GM10266 (cell line): ENCODE results near the gene EBF3.

Experiments
- DNase-seq: peaks from one replicate; pipeline ENCODE4 v3.0.0; 2012; ENCODE audit errors: extremely low spot score
- TF ChIP-seq, protein P1 (sequence below): IDR thresholded peaks from 2 replicates; pipeline ENCODE4 v1.5.1; 2012; ENCODE audit warnings: mild to moderate bottlenecking, low read depth; ENCODE audit not compliant: control insufficient read depth, insufficient read depth; ENCODE audit errors: missing control alignments

The EBF3 gene

DNA sequence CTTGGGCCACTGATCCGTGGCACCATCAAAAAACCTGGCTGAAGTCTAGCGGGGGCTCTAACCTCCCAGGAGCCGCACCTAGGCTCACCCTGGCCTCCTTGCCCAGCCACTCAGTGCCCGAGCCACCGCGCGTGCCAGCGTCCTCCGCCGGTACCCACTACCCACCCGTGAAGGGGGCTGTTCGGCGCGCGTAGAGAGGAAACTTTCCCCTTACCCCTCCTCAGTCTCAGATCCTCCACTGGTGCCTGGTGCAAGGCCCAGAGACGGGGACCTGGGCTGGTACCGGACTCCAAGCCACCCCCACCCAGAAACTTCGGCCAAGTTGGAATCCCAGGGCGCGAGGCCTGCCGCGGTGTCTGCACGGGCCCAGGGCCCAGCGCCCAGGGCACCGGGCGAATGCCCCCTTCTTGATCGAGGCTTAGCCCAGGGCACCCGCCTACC is 3.5 kb upstream of the EBF3 start:
- TF ChIP-seq, protein P1, sequence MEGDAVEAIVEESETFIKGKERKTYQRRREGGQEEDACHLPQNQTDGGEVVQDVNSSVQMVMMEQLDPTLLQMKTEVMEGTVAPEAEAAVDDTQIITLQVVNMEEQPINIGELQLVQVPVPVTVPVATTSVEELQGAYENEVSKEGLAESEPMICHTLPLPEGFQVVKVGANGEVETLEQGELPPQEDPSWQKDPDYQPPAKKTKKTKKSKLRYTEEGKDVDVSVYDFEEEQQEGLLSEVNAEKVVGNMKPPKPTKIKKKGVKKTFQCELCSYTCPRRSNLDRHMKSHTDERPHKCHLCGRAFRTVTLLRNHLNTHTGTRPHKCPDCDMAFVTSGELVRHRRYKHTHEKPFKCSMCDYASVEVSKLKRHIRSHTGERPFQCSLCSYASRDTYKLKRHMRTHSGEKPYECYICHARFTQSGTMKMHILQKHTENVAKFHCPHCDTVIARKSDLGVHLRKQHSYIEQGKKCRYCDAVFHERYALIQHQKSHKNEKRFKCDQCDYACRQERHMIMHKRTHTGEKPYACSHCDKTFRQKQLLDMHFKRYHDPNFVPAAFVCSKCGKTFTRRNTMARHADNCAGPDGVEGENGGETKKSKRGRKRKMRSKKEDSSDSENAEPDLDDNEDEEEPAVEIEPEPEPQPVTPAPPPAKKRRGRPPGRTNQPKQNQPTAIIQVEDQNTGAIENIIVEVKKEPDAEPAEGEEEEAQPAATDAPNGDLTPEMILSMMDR, result no peak
- peak; percentile 32 for DNase-seq

DNA sequence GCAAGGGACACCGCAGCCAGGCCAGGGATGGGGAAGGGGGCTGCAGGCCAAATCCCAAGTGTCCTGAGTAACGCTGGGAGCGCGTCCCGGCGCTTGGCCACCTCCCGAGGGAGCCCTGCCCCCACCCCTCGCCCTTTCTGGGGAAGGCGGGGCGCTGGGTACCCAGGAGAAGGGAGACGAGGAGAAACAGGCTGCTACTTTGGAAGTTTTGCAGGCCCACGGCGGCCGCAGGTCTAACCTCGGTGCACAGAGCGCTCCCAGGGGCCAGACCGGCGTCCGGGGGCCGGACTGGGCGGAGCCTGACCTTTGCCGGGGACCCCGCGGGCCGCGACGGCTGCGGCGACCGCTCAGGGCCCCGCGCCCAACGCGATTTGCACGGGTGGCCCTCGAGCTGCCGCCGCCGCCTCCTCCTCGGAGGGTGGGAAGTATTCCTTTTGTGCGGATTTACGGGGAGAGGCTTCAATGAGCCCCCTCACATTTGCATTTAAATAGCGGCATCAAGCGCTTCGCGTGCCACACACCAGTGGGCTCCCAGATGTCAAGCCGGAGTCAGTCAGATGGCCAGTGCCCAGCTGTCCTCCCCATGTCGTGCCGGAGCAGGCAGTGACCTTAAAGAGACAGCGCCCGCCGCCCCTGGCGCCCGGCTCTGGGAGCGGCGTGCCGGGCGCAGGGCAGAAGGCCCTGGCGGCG is 3.0 kb upstream of the EBF3 start:
- DNase-seq, result no peak
- TF ChIP-seq, protein P1, result no peak

DNA sequence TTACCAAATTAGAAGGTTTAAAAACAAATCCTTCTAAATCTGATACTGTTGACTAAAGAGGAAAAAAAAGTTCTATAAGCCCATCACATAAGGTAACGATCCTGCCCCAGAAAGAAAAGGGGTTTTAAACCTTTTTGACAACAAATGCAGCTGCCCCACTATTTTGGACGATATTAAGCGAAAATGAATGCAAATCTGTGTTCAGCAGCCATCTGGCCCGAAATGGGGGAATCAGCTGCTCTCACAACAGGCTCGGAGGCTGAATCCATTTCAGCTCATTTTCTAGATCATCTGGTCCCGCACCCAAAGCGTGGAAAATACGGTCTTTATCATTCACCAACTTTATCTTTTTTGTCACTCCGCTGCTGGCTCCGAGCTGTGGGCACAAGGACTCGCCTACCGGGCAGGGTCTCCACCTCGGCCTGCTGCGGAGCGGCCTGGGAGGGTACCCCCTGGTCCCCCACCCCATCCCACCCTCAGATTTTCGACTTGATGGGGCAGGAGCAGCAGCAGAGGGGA is 2.4 kb upstream of the EBF3 start:
- TF ChIP-seq, protein P1, result no peak
- DNase-seq, result no peak

DNA sequence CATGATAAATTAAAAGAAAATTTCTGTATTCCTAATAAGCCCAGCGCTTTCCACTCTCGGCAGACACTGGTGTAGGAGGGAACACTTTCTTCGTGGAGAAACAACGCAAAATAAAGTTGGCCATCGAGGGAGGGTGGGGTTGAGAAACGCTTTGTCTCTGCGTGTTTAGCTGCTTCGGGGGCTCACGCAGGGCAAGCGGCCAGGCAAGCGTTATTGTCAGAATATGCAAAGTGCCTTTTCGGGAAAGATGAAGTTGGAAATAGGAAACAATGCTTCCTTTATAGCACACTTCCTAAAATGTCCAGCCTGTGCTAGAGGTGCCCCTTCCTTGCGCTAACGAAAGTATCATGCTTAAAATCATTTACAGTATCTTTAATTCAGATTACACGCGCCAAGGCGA is 1.9 kb upstream of the EBF3 start:
- DNase-seq, result no peak
- TF ChIP-seq, protein P1, result no peak

DNA sequence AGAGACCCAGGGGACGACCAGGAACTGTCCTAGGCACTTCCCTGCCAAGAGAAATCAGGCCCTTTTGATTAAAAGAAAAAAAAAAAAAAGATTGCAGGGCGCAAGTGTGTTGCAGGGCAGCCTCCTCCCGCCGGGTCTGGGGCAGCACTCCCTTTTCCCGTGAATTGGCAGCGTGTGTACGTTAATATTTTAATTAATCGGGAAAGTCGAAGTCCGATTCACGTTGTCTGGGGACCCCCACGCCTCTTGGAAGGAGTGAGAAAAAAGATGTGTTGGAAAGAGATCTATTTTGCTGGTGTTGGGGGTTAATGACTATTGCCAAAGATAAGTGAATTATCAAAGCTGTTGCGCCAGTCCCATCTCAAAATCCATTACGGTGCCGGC is 1.3 kb upstream of the EBF3 start:
- DNase-seq, result no peak
- TF ChIP-seq, protein P1, result no peak

DNA sequence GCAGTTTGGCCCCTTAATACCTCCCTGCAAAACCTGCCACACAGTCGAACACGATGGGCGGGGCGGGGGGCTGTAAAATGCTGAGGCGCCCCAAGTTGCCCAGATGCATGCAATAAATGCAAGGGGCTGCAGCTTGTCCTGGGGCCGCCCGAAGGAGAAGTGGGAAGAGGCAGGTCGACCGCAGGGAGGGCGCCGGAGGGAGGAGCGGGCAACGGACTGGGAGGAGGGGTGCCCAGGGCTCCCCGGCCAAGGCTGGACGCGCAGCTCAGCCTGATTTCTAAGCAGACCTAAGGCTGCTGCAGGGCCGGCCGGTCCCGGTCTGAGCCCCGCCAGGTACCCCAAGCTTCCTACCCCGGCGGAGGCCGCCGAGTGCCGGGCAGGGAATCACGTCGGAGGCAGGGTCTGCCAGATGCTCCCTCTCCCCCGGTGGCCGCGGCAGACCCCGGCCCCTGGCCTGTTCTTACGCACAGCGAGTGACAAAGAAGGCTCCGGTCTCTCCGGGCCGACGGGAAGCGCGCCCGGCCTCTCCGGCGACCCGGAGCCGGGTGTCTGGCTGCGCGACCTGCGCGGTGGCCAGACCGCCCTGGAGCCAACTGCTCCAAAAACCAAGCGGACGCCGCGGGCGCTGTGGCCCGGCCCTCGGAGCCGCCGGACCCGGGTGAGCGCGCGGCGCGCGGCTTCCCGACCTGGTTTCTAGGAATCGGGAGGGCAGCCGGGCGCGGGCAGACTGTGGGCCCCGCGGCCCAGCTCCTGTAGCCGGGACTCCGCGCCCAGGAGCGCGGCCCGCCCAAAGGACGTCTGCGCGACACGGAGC is 744 bp upstream of the EBF3 start:
- TF ChIP-seq, protein P1, result no peak
- peak; percentile 56 for DNase-seq

DNA sequence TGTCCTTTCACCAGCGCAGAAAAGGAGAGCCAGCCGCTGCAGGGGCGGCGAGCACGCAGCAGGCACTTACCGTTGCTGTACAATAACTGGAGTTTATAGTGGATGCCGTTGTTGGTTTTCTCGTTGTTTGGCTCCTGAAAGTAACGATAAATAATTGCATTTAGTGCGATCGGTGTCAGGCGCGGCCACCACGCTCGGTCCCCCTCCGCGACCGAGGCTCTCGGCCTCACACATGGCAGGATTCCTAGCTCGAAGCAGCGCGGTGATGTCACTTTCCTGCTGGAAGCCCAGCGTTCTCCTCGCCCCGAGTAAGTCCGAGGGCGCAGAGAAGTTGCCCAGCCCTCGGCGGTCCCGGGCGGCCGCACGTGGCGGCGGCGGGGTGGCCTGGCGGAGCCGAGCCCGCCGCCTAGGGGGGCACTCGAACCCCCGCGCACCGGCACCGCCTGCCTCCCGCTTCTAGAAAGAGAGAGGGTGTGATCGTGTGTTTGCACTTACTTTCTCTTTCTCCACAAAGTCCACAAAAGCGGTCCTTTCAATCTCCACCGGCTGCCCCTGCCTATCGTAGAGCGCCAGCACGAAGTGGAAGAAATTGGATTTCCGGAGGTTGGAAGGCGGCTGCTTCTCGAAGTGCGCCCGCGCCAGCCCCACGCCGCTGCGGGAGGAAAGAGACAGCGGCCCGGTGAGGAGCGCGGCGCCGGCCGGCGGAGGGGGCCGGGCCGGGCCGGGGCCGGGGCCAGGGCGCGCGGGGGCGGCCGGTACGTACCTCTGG is 1.0 kb downstream of the EBF3 start:
- DNase-seq, result no peak
- TF ChIP-seq, protein P1, result no peak
